Cardiac fibroblast (primary cell): Measurements from ENCODE around the gene ATF7IP.

ENCODE experiments used
- DNase-seq, 2 donors: peaks; one replicate each; pipeline versions ENCODE4 v3.0.0 to v3.0.0-alpha.2; 2010; ENCODE audit warnings: low read depth in 2 of 2
- H3K4me3 ChIP-seq, 2 donors: replicated peaks in 1 of 2; 1 replicate in 1 of 2; 2 replicates in 1 of 2; pipeline ENCODE4 v1.5.1; 2011; ENCODE audit warnings: low read depth in 2 of 2, low read length in 2 of 2, mild to moderate bottlenecking in 2 of 2, moderate library complexity in 1 of 2
- TF ChIP-seq, protein P1 (sequence below): IDR thresholded peaks from one replicate; pipeline ENCODE4 v1.5.1; 2011; ENCODE audit warnings: low read depth, mild to moderate bottlenecking, low read length, inconsistent platforms

ATF7IP gene

DNA sequence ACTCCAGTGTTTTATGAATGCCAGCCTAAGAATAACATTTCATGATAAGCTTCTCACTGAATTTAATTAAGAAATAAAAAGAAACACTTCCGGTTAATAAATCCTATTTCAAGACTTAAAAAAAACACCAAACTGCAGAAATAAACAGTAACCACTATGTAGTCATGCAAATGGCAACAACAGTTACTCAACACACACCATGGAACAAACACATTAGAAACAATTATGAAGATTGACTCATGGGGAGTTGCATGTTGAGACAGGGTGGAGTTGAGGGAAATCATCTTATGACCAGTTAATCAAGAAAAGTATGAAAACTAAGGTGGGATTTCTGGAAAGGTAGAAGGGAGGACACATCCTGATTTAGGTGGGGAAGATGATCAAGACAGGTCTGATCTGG is 149.5 kb downstream of the ATF7IP start:
- peak in 1 of 2 donors; percentile 45 for DNase-seq
- TF ChIP-seq, protein P1, sequence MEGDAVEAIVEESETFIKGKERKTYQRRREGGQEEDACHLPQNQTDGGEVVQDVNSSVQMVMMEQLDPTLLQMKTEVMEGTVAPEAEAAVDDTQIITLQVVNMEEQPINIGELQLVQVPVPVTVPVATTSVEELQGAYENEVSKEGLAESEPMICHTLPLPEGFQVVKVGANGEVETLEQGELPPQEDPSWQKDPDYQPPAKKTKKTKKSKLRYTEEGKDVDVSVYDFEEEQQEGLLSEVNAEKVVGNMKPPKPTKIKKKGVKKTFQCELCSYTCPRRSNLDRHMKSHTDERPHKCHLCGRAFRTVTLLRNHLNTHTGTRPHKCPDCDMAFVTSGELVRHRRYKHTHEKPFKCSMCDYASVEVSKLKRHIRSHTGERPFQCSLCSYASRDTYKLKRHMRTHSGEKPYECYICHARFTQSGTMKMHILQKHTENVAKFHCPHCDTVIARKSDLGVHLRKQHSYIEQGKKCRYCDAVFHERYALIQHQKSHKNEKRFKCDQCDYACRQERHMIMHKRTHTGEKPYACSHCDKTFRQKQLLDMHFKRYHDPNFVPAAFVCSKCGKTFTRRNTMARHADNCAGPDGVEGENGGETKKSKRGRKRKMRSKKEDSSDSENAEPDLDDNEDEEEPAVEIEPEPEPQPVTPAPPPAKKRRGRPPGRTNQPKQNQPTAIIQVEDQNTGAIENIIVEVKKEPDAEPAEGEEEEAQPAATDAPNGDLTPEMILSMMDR, result no peak
- H3K4me3 ChIP-seq, result no peak overlapping the region

DNA sequence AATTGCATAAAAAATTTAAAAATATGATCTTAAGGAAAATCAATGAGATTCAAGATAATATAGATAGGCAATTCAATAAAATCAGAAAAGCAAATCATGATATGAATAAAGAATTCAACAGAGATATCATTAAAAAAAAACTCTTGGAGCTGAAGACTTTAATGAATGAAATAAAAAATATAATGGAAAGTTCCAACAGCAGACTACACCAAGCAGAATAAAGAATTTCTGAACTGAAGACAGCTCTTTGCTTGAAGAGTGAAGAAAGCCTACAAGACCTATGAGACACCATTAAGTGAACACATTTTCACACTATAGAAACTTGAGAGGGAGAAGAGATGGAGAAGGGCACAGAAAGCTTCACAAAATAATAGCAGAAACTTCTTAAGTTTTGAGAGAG is 156.3 kb downstream of the ATF7IP start:
- TF ChIP-seq, protein P1, result no peak
- H3K4me3 ChIP-seq, result no peak overlapping the region
- DNase-seq, result no peak

DNA sequence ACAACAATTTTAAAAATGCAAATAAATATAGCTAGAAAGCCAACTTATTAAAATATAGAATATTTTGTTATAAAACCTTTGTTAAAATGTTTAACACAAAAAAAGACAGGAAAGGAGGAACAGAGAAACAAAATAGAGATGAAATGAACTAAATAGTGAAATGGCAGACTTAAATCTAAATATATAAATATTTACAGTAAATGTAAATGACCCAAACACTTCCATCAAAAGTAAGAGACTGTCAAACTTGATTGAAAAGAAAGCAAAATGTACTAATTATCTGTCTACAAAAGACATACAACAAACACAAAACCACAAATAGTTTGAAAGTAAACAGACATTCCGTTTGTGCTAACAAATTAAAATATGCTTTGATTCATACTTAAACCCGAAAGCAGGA is 160.5 kb downstream of the ATF7IP start:
- TF ChIP-seq, protein P1, result no peak
- H3K4me3 ChIP-seq, result no peak overlapping the region
- no peak for DNase-seq

DNA sequence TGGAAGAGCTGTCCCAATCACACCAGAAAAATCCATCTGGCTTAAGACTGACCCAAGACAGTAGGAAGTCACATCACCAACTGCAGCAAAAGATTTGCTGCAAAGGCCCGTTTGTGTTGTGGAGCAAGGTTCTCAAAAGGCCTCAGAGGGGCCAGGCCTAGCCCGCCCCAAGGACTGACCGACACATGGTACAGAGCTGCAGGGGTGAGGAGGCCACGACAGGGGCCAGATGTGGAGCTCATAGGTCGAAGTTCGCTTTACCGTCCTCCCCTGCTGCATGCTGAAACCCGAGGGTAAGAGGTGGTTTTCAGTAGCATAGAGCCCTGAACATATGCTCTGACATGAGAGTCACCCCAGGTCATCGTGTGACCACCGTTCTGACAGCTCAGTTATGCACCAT is 166.7 kb downstream of the ATF7IP start:
- TF ChIP-seq, protein P1, result no peak
- DNase-seq, result no peak
- no peak overlapping the region for H3K4me3 ChIP-seq

DNA sequence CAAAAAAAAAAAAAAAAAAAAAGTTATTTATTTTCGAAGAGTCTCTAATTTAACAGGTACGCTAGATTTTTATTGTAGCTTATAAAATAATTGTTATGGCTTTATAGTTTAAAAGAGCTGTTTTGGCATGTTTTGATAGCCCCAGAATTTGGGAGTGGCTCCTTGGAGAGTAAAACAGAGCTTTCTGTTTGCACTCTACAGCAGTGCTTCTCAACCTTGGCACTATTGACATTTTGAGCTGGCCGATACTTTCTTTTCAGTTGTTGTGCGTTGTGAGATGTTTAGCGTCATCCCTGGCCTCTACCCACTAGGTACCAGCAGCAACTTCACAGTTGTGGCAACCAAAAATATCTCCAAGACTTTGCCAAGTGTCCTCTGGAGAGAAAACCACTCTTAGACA is 171.6 kb downstream of the ATF7IP start:
- no peak for DNase-seq
- H3K4me3 ChIP-seq, result no peak overlapping the region
- TF ChIP-seq, protein P1, result no peak

DNA sequence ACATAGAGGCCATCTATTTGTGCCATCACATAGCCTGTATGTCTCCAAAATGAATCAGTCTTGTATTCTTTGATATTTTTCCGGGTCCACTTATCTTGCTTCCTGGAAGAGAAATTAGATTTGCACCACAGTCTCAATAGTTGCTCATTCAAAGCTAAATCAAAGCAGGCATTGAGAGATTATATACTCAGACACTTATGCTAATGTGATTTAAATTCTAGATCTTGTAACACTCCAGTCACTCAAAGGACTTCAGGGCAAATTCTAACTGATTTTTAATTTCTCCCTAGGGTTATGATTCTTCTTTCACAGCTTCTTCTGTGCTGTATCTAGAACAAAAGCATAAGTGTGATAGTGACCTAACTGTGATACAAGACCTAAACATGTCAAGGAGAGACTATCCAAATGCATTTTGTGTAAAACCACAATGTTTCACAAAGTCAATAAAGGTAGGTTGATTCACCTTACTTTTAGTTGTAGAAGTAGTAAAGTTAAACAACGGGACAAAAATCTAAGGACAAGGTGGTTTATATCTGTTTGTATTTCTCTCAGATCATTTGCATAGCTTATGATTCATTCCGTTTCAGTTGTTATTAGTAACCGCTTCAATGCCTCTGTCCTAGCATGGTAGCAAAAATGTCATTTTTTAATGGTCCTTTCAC is 175.4 kb downstream of the ATF7IP start:
- H3K4me3 ChIP-seq, result no peak overlapping the region
- no peak for DNase-seq
- TF ChIP-seq, protein P1, result no peak
